Iris pigment epithelial cell (primary cell): Measurements from ENCODE around the gene SF1.

Experiments used
- DNase-seq: peaks from one replicate; pipeline ENCODE4 v3.0.0-alpha.2; 2011; ENCODE audit warnings: low read depth

SF1 gene

GRCh38 chr11:64762277-64762673 lies 16.1 kb downstream of the SF1 start:
- DNase-seq: no peak

GRCh38 chr11:64760759-64761420 lies 17.5 kb downstream of the SF1 start:
- no peak for DNase-seq

DNA sequence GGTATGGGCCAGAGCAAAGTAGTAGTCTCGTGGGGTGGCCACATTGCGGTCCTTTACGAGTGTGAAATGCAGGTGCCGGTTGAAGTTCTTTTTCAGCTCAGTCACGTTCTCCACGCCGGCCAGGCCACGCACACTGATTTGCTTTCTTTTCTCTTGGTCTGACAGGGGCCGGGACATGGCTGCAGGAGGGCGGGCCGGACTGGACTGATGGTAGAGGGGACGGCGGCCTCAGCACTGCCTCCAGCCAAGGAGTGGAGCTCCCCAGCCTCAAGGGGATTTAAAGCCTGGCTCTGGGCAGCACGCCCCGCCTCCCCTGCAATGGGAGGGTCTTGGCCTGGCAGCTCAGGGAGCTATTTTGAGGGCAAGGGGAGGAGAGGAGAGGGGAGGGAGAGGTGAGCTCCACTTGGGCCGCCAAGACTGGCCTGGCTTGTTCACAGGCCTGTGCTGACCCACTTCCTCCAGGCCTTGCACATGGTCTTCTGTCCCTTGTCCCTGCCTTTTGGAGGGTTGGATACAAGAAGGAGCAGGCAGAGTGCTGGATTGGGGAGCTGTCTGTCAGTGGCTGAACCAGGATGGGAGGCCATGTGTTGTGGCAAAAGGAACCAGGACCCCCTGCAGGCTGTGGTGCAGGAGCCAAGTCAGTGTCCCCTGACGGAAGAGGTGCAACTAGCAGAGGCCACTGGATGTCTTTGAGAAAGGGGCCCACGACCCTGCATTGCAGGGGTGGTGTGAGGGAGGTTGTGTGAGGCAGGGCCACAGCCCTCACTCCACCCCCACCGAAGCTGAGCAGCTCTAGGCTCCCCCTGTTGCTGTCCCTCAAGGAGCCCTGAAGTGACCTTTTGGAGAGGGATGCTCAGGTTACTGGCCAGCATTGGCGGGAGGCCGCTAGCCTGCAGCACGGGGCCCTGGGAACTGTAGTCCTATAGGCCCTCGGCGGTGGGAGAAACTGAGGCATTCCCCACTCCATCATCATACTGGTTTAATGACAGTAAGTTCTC lies 18.3 kb downstream of the SF1 start, which contains the start of gene PYGM:
Gene PYGM (minus strand): TSS at position 253 of the 998 bp plus-strand sequence. CDS start 76 bp downstream, at position 177.
- DNase-seq: peak; percentile 31

DNA sequence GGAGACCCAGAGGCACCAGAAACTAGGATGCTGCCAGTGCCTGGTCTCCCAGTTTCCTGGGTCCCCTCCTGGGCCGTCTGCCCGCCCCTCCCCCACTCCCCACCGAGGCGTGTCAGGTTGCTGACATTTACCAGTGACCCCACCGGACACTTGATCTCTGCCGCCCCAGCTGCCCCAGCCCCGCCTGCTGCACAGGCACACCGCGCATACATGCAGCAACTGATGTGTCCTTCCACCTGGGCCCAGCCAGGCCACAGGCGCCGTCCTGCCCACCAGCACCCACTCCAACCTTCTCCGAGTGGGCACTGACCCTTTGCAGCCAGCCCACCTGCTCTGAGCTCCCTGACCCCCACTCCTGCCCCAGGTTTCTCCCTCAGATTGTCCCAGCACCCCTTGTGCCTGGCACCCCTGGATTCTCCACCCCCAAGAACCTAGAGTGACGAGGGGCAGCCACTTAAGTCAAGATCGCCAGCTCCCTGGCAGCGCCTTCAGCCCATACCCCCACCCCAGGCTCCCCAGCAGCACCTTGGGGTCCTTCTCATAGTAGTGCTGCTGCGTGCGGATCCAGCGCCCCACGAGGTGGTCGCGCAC lies 19.1 kb downstream of the SF1 start:
- no peak for DNase-seq

GRCh38 chr11:64758330-64759079 lies 19.8 kb downstream of the SF1 start:
- no peak for DNase-seq

DNA sequence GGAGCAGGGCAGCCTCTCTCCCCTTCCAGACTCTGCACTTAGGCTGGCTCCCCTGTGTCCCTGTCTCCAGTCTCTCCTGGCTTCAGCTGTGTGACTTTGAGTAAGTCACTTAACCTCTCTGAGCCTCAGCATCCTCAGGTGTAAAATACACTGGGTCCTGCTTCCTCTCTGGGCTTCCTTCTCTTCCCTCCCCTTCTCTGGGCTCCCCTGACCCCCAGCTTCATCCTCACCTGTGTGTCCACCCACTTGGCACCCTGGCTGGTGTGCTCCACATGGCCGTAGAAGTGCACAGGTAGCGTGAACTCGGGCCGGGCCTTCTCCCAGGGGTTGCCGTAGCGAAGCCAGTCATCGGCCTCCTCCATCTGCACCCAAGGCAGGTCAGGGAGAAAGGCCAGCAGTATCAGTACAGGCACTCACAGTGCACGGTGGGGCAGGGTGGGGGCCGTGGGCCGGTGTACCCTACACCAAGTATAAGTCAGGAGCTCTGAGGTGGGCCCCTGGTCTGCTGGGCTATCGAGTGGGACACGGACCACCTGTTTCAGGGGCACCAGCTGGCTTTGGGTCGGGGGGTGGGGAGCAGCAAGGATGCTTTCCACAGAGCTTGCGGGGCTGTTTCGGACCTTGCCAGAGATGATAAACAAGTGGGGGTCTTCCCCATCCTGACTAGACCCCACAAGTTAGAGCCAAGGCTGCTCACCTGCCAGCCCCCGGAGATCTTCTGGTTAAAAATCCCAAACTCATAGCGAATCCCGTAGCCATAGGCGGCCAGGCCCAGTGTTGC lies 20.6 kb downstream of the SF1 start:
- DNase-seq: no peak

DNA sequence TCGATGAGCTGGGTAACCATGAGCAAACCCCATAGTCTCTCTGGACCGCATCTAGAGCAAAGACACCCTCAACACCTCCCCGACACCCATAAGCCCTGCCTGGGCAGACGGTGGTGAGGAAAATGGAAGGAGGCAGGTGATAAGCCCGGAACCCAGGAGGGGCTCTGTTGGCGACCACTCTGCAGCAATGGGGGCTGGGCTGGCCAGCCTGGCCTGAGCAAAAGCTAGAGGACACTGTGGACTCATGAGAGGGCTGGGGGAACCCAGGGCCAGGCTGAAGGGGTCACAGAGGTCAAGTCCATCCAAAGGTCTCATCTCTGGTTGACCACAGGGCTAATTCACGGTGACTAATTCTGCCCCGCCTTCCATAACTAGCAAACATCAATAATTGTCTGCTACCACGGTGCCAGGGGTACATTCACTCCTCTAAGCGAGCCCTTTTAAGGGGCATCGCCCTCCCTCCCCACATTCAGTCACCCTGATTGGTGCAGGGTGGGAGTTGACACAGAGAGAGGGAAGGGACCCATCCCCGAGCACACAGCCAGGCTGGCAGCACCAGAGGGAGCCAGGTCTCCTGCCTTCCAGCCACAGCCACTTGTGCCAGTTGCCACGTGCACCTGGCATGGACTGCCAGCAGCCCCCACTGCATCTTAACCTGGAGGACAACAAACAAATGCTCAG lies 22.5 kb downstream of the SF1 start:
- DNase-seq: no peak

GRCh38 chr11:64754919-64755662 lies 23.3 kb downstream of the SF1 start:
- DNase-seq: no peak

GRCh38 chr11:64754124-64754918 lies 24.0 kb downstream of the SF1 start:
- DNase-seq: no peak

DNA sequence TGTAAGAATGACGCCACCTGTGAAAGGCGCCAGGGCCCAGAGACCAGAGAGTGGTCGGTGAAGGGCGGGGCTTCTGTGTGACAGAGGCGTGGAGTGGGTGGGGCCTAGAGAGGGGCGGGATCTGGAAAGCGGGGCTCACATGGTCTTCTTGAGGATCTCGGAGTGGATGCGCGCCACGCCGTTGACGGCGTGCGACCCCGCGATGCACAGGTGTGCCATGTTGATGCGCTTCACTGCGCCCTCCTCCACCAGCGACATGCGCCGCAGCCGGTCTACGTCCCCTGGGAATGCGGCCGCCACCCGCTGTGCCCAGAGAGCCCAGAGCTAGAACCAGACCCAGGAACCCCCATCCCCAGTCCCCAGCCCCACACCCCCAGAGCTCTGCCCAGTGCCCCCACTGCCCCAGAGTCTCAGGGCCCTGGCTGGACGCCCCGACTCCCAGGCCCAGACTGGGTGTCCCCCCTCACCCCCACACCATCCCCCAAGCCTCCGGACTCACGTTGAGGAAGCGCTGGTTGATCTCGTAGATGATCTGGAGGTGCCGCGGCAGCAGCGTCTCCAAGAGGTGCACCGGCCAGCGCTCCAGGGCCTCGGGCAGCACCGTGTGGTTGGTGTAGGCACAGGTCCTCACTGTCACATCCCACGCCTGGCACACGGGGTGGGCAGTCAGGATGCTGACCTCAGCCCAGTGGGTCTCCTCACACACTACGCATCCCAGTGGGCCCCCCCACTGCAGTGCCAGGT lies 24.8 kb downstream of the SF1 start:
- no peak for DNase-seq

- no peak for DNase-seq
Measured at GRCh38 chr11:64753019-64753379, 25.3 kb downstream of the SF1 start.

GRCh38 chr11:64752175-64752970 lies 26.0 kb downstream of the SF1 start:
- DNase-seq: no peak

- DNase-seq: no peak
Measured at GRCh38 chr11:64751580-64751979, 26.8 kb downstream of the SF1 start.

- no peak for DNase-seq
Measured at GRCh38 chr11:64751136-64751535, 27.2 kb downstream of the SF1 start.

DNA sequence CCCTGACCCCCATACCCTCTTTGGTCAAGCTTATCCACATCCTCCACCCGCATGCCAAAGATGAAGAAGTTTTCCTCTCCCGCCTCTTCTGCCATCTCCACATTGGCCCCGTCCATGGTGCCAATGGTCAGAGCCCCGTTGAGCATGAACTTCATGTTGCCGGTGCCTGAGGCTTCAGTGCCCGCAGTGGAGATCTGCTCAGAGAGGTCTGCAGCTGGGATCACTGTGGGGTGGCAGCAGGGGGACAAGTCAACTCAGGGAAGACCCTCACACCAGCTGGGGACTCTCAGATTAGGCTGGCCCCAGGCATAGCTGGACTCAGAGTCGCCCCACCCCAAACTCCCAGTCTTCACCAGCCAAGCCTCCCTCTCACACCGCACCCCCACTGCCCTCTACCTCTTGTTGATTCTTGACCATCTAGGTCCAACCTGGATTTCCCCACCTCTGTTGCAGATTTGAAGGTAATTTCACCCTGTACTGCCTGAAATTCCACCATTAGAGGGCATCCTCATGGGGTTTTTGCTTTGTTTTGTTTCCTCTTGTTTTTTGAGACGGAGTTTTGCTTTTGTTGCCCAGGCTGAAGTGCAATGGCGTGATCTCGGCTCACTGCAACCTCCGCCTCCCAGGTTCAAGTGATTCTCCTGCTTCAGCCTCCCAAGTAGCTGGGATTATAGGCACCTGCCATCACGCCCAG lies 27.8 kb downstream of the SF1 start:
- no peak for DNase-seq

- DNase-seq: peak; percentile 54
Measured at GRCh38 chr11:64747961-64748665, 30.2 kb downstream of the SF1 start.
